ENCODE data around the gene IL4R. TPM values are rescaled to one million over a fixed set of nuclear protein-coding genes. Genes with fewer than 3 reads are reported as not detected.

The IL4R gene
- total and polyA plus RNA-seq, 10 of the 15 experiments (the other 5 are each of a cell fraction or from before 2014, with no cell fraction given): 2.6 to 70.4 (median 36.6) TPM

DNA sequence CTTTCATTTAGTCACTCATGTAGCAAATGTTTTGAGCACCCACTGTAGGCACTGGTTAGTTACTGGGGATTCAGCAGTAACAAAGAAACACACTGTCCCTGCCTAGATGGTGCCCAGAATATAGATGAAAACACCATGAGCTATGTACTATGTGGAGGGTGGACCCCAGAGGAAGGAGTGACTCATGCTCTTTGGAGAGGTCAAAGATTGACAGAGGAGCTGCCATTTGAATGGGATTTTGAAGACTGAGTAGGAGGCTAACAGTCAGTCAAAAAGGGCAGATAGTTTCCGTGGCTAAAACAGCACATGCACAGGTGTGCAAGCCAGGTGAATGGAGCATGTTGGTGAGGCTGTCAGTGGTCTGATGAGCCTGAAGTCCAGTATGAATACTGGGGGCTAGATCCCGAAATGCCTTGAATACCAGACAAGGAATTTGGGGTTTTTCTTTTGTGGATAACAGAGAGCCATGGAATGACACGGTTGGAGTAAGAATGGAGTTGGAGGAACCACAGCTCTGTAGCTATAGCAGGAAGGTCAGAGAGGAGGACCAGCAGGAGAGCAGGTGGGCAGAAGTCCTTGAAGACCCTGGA is 94.3 kb downstream of the IL4R start (continued):
- TF ChIP-seq, protein P1, sequence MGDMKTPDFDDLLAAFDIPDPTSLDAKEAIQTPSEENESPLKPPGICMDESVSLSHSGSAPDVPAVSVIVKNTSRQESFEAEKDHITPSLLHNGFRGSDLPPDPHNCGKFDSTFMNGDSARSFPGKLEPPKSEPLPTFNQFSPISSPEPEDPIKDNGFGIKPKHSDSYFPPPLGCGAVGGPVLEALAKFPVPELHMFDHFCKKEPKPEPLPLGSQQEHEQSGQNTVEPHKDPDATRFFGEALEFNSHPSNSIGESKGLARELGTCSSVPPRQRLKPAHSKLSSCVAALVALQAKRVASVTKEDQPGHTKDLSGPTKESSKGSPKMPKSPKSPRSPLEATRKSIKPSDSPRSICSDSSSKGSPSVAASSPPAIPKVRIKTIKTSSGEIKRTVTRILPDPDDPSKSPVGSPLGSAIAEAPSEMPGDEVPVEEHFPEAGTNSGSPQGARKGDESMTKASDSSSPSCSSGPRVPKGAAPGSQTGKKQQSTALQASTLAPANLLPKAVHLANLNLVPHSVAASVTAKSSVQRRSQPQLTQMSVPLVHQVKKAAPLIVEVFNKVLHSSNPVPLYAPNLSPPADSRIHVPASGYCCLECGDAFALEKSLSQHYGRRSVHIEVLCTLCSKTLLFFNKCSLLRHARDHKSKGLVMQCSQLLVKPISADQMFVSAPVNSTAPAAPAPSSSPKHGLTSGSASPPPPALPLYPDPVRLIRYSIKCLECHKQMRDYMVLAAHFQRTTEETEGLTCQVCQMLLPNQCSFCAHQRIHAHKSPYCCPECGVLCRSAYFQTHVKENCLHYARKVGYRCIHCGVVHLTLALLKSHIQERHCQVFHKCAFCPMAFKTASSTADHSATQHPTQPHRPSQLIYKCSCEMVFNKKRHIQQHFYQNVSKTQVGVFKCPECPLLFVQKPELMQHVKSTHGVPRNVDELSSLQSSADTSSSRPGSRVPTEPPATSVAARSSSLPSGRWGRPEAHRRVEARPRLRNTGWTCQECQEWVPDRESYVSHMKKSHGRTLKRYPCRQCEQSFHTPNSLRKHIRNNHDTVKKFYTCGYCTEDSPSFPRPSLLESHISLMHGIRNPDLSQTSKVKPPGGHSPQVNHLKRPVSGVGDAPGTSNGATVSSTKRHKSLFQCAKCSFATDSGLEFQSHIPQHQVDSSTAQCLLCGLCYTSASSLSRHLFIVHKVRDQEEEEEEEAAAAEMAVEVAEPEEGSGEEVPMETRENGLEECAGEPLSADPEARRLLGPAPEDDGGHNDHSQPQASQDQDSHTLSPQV (IDR thresholded peaks at IDR 0.05): no peak
- 0 out of 2 replicates have a peak, but pooled peaks have one; percentile 8 for TF ChIP-seq IRF4 (IDR thresholded peaks at IDR 0.05; ENCODE audit: low read depth, low read length)
- TF ChIP-seq RBBP5 (conservative IDR thresholded peaks at IDR 0.05): no peak
- TF ChIP-seq, protein P2, sequence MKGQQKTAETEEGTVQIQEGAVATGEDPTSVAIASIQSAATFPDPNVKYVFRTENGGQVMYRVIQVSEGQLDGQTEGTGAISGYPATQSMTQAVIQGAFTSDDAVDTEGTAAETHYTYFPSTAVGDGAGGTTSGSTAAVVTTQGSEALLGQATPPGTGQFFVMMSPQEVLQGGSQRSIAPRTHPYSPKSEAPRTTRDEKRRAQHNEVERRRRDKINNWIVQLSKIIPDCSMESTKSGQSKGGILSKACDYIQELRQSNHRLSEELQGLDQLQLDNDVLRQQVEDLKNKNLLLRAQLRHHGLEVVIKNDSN (IDR thresholded peaks at IDR 0.05; ENCODE audit: borderline replicate concordance, extremely low read length, insufficient read depth, low read depth, low read length): no peak
- TF ChIP-seq, protein P3, sequence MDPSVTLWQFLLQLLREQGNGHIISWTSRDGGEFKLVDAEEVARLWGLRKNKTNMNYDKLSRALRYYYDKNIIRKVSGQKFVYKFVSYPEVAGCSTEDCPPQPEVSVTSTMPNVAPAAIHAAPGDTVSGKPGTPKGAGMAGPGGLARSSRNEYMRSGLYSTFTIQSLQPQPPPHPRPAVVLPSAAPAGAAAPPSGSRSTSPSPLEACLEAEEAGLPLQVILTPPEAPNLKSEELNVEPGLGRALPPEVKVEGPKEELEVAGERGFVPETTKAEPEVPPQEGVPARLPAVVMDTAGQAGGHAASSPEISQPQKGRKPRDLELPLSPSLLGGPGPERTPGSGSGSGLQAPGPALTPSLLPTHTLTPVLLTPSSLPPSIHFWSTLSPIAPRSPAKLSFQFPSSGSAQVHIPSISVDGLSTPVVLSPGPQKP (IDR thresholded peaks at IDR 0.05; ENCODE audit: low read depth, low read length): no peak
- no peak for TF ChIP-seq FOXM1 (IDR thresholded peaks at IDR 0.05; ENCODE audit: low read depth, low read length)
- TF ChIP-seq SMAD5 (IDR thresholded peaks at IDR 0.05; ENCODE audit: low read depth): peak; percentile 76
- no peak for TF ChIP-seq RFX5 (IDR thresholded peaks at IDR 0.05; ENCODE audit: low read depth, low read length)
- peak; percentile 19; the same call in 1 of the 2 replicates for TF ChIP-seq ZBED1 (IDR thresholded peaks at IDR 0.05; ENCODE audit: borderline replicate concordance)
- TF ChIP-seq WRNIP1 (IDR thresholded peaks at IDR 0.05; ENCODE audit: borderline replicate concordance, low read depth, low read length): no peak
- no peak for TF ChIP-seq RCOR1 (conservative IDR thresholded peaks at IDR 0.05; ENCODE audit: low read depth, low read length)
- no peak for TF ChIP-seq KDM1A (IDR thresholded peaks at IDR 0.05; ENCODE audit: borderline replicate concordance)
- no peak for TF ChIP-seq GABPA (IDR thresholded peaks at IDR 0.05; ENCODE audit: low read depth)
- TF ChIP-seq HCFC1 (IDR thresholded peaks at IDR 0.05; ENCODE audit: low read length): no peak; the same call in 1 of the 2 replicates
- TF ChIP-seq ZNF217 (IDR thresholded peaks at IDR 0.05): no peak
- 0 out of 2 replicates have a peak, but pooled peaks have one; percentile 20 for TF ChIP-seq NR2C1 (IDR thresholded peaks at IDR 0.05)
- peak; percentile 63 for TF ChIP-seq ATF7 (IDR thresholded peaks at IDR 0.05; ENCODE audit: low read depth)
- TF ChIP-seq, protein P4, sequence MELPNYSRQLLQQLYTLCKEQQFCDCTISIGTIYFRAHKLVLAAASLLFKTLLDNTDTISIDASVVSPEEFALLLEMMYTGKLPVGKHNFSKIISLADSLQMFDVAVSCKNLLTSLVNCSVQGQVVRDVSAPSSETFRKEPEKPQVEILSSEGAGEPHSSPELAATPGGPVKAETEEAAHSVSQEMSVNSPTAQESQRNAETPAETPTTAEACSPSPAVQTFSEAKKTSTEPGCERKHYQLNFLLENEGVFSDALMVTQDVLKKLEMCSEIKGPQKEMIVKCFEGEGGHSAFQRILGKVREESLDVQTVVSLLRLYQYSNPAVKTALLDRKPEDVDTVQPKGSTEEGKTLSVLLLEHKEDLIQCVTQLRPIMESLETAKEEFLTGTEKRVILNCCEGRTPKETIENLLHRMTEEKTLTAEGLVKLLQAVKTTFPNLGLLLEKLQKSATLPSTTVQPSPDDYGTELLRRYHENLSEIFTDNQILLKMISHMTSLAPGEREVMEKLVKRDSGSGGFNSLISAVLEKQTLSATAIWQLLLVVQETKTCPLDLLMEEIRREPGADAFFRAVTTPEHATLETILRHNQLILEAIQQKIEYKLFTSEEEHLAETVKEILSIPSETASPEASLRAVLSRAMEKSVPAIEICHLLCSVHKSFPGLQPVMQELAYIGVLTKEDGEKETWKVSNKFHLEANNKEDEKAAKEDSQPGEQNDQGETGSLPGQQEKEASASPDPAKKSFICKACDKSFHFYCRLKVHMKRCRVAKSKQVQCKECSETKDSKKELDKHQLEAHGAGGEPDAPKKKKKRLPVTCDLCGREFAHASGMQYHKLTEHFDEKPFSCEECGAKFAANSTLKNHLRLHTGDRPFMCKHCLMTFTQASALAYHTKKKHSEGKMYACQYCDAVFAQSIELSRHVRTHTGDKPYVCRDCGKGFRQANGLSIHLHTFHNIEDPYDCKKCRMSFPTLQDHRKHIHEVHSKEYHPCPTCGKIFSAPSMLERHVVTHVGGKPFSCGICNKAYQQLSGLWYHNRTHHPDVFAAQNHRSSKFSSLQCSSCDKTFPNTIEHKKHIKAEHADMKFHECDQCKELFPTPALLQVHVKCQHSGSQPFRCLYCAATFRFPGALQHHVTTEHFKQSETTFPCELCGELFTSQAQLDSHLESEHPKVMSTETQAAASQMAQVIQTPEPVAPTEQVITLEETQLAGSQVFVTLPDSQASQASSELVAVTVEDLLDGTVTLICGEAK (IDR thresholded peaks at IDR 0.05; ENCODE audit: borderline replicate concordance): no peak
